GM23248 (cell line): ENCODE results near the gene GCSH. TPM values are rescaled to one million over a fixed set of nuclear protein-coding genes. Genes with fewer than 3 reads are reported as not detected.

ENCODE experiments used
- DNase-seq: peaks from one replicate; pipeline ENCODE4 v3.0.0-alpha.2; 2015
- H2AFZ ChIP-seq: fragments of 200-600 bp; sonication (generic); 2 replicates; pipeline ENCODE4 v1.6.1; 2016; ENCODE audit warnings: antibody characterized with exemption
- H3F3A ChIP-seq: fragments of 200-600 bp; sonication (generic); 2 replicates; pipeline ENCODE4 v1.6.1; 2016; ENCODE audit warnings: mild to moderate bottlenecking, antibody characterized with exemption, mixed run types; ENCODE audit not compliant: insufficient read depth
- H3K27ac ChIP-seq: fragments of 200-600 bp; sonication (generic); 2 replicates; pipeline ENCODE4 v1.5.1; 2016; ENCODE audit warnings: mild to moderate bottlenecking
- H3K27me3 ChIP-seq: fragments of 200-600 bp; sonication (generic); replicated peaks from 2 replicates; pipeline ENCODE4 v1.6.1; 2016; ENCODE audit warnings: mild to moderate bottlenecking; ENCODE audit not compliant: insufficient read depth
- H3K36me3 ChIP-seq: fragments of 200-600 bp; sonication (generic); 2 replicates; pipeline ENCODE4 v1.6.1; 2016; ENCODE audit warnings: low read depth, mild to moderate bottlenecking
- H3K4me1 ChIP-seq: fragments of 200-600 bp; sonication (generic); 2 replicates; pipeline ENCODE4 v1.6.1; 2016; ENCODE audit warnings: mild to moderate bottlenecking; ENCODE audit not compliant: insufficient read depth
- H3K4me2 ChIP-seq: fragments of 200-600 bp; sonication (generic); one replicate; pipeline ENCODE4 v1.6.1; 2016; ENCODE audit warnings: mild to moderate bottlenecking; ENCODE audit not compliant: unreplicated experiment
- H3K4me3 ChIP-seq: fragments of 200-600 bp; sonication (generic); 2 replicates; pipeline ENCODE4 v1.5.1; 2016; ENCODE audit warnings: mild to moderate bottlenecking
- H3K79me2 ChIP-seq: fragments of 200-600 bp; sonication (generic); 2 replicates; pipeline ENCODE4 v1.6.1; 2016; ENCODE audit warnings: mild to moderate bottlenecking; ENCODE audit not compliant: insufficient read depth
- H3K9ac ChIP-seq: fragments of 200-600 bp; sonication (generic); 2 replicates; pipeline ENCODE4 v1.6.1; 2016; ENCODE audit warnings: mild to moderate bottlenecking
- H3K9me2 ChIP-seq: fragments of 200-600 bp; sonication (generic); 2 replicates; pipeline ENCODE4 v1.6.1; 2016; ENCODE audit warnings: mixed run types, mild to moderate bottlenecking, moderate library complexity; ENCODE audit not compliant: insufficient read depth
- H3K9me3 ChIP-seq: fragments of 200-600 bp; sonication (generic); one replicate; pipeline ENCODE4 v1.6.1; 2017; ENCODE audit warnings: low read depth
- H4K20me1 ChIP-seq: fragments of 200-600 bp; sonication (generic); 2 replicates; pipeline ENCODE4 v1.6.0; 2016; ENCODE audit not compliant: insufficient read depth
- EZH2 ChIP-seq: fragments of 200-600 bp; sonication (generic); IDR thresholded peaks from 2 replicates; pipeline ENCODE4 v1.6.1; 2018; ENCODE audit warnings: antibody characterized with exemption, mild to moderate bottlenecking; ENCODE audit not compliant: insufficient read depth, poor library complexity, severe bottlenecking
- EZH2phosphoT487 ChIP-seq: fragments of 200-600 bp; sonication (generic); IDR thresholded peaks from 2 replicates; pipeline ENCODE4 v1.6.1; 2018; ENCODE audit warnings: antibody characterized with exemption, moderate library complexity, mild to moderate bottlenecking, low read depth; ENCODE audit not compliant: insufficient read depth
- WGBS, 2 experiments: methylation state at CpG; one replicate each; pipeline ENCODE4 v1.1.6; 2015 to 2017; ENCODE audit warnings: low lambda C conversion rate in 2 of 2, low coverage in 1 of 2; ENCODE audit errors: missing lambda C conversion rate in 2 of 2; 5-methylcytosine and 5-hydroxymethylcytosine counted together
- in situ Hi-C: fragments of 300-500 bp; cut with MboI; formaldehyde crosslinking; loops from 2 replicates; pipeline ENCODE4 v1.15.0; 2020
- polyA plus RNA-seq: library from polyadenylated mRNA; unstranded; fragments of >200 nt; fragmentation: Nextera tagmentation; extraction: Ambion mirVana; gene quantifications from 2 replicates; pipeline ENCODE4 v1.2.1, GENCODE V29; 2016
- total RNA-seq: library from RNA; depleted of rRNA; stranded (reverse); fragments of >200 nt; shearing (Covaris generic); gene quantifications from 2 replicates; pipeline ENCODE4 v1.2.3, GENCODE V29; 2014

GCSH gene
- total and polyA plus RNA-seq, 2 experiments from 2014 or later = 26.3 to 57.0 TPM

DNA sequence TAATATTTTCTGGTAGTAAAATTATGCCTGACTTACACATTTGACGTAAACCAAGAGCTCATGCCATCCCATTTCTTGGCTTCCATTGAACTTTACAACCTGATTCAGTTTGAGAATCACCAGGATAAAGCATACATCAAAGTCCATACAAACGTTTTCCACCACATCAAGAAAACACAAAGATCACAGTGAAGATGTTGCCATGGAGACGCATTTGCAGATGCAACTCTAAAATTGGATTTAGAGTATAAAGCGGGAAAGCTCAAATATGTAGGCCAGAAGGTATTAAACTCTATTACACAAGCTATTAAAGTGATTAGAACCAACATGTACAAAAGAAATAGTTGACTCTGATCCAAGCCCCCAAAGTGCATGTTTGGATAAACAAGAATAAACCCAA is 29.5 kb downstream of the GCSH start:
- Histone ChIP-seq H3K27me3 (no peaks in the 10 kb centered on the region), H3F3A (no peaks in the 10 kb centered on the region), H3K9me3 (no peaks in the 10 kb centered on the region), H3K4me1 (no peaks in the 10 kb centered on the region), H3K27ac (no peak overlapping the region), H3K9ac (no peak overlapping the region), H3K36me3 (no peaks in the 10 kb centered on the region), H3K4me2 (no peak overlapping the region), H4K20me1 (no peaks in the 10 kb centered on the region), H2AFZ (no peak overlapping the region), H3K9me2 (no peaks in the 10 kb centered on the region), H3K79me2 (no peaks in the 10 kb centered on the region), H3K4me3 (no peak overlapping the region)
- in situ Hi-C loops = no loop called here
- TF ChIP-seq EZH2 = no peak
- no peak for TF ChIP-seq EZH2phosphoT487
- DNase-seq = no peak
- 67 to 74% methylated on average over 4 of the region's 4 CpGs for WGBS, 2 experiments

DNA sequence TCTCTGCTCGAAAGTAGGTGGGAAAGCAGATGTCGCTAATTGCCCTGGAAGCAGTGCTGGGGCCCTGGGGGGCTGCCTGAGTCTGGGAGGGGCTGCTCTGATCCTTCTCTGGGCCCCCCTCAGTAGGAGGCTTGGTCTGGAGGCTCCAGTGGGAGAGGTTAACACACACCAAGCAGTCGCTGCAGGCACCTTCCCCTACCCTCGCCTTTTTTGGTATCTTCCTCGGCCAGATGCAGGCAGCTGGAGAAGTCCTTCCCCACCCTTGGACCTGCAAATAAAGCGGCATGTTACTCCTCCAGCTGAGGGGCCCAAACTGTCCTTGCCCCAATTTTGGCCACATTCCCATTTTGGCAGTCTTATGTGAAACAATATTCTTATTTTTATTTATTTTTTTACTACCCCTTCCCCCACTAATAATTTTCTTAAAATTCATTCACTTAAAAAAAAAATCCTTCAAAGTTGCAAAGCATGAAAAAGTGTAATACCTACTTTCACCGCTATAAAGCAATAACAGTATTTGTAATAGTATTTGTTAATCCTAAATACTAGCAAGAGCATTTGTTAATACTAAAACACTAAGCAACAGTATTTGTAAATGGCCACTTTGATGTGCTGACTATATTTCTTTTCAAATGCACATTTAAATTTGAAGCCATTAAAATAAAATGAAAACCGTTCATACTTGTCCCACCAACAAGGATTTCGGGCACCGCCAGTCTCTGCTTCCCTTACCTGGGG is 34.2 kb downstream of the GCSH start:
- Histone ChIP-seq H3F3A (no peaks in the 10 kb centered on the region), H3K79me2 (no peaks in the 10 kb centered on the region), H3K4me1 (no peaks in the 10 kb centered on the region), H2AFZ (no peak overlapping the region), H3K4me2 (no peak overlapping the region), H3K4me3 (no peak overlapping the region), H3K9me3 (no peaks in the 10 kb centered on the region), H3K27ac (no peak overlapping the region), H3K9ac (no peak overlapping the region), H3K27me3 (no peaks in the 10 kb centered on the region), H3K9me2 (no peaks in the 10 kb centered on the region), H4K20me1 (no peaks in the 10 kb centered on the region), H3K36me3 (no peaks in the 10 kb centered on the region)
- 83 to 84% methylated on average over 10 of the region's 10 CpGs for WGBS, 2 experiments
- DNase-seq = no peak
- no peak for TF ChIP-seq EZH2phosphoT487
- in situ Hi-C loops = no loop called here

DNA sequence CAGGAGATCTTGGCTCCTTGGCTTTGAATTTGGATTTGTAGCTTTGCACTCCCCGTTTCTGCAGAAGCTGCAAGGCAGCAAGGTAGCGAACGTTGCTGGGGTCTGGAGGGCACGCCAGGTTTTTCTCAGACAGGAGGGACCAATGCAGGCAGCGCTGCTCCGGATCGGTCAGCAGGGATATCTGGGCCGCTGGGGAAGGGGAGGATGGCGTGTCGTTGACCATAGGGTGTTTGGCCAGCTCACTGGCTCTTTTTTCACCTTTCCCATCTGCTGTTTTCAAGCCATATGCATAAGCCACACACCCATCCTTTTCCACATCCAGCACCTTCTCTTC is 34.9 kb downstream of the GCSH start:
- H3K27ac ChIP-seq = no peak overlapping the region
- in situ Hi-C loops = no loop called here
- no peak overlapping the region for H3K4me3 ChIP-seq
- no peaks in the 10 kb centered on the region for H3F3A ChIP-seq
- H3K9me3 ChIP-seq = no peaks in the 10 kb centered on the region
- no peaks in the 10 kb centered on the region for H3K27me3 ChIP-seq
- H3K79me2 ChIP-seq = no peaks in the 10 kb centered on the region
- TF ChIP-seq EZH2 (no peak), EZH2phosphoT487 (no peak)
- H2AFZ ChIP-seq = no peak overlapping the region
- no peak overlapping the region for H3K4me2 ChIP-seq
- H4K20me1 ChIP-seq = no peaks in the 10 kb centered on the region
- no peak overlapping the region for H3K9ac ChIP-seq
- no peaks in the 10 kb centered on the region for H3K36me3 ChIP-seq
- H3K4me1 ChIP-seq = no peaks in the 10 kb centered on the region
- no peak for DNase-seq
- 86 to 88% methylated on average over 10 of the region's 10 CpGs for WGBS, 2 experiments
- H3K9me2 ChIP-seq = no peaks in the 10 kb centered on the region

DNA sequence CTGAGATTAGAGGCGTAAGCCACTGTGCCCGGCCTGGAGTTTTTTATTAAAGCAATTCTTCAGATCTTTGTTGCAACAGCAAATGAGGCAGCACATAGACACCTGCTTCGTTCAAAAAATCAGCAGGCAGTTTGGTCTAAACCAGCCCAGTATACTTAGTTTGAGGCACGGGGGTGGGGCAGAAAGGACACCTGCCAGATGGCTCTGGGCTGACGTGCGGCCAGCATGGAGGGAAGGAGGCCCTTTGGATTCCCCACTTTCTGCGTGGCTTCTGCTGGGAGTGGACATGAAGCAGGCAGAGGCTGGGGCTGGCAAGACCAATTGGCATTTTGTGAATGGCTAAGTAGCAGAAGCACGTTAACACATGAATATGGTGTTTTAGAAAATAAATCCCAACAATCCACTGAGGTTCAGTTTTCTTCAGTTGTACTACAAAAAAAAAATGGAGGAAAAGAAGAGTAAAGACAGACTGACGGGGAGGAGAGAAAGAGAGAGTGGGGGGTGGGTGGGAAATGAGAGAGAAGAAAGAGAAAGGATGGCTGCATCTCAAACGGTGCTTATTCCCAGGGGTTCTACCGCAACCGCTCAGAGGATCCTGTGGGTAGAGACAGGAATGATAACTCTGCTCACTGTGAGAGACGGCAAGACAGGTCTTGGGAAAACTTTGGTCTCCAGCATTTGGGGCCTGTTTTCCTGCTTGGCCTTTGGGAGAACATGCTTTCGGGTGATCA is 35.5 kb downstream of the GCSH start:
- no peaks in the 10 kb centered on the region for H3K36me3 ChIP-seq
- no peak for TF ChIP-seq EZH2
- TF ChIP-seq EZH2phosphoT487 = no peak
- H3K4me2 ChIP-seq = no peak overlapping the region
- H3K27ac ChIP-seq = no peak overlapping the region
- in situ Hi-C loops = no loop called here
- no peaks in the 10 kb centered on the region for H3K79me2 ChIP-seq
- H3K27me3 ChIP-seq = no peaks in the 10 kb centered on the region
- H3F3A ChIP-seq = no peaks in the 10 kb centered on the region
- WGBS, 2 experiments = 75 to 79% methylated on average over 14 of the region's 14 CpGs
- H3K9me3 ChIP-seq = no peaks in the 10 kb centered on the region
- H3K4me3 ChIP-seq = no peak overlapping the region
- no peak overlapping the region for H2AFZ ChIP-seq
- no peaks in the 10 kb centered on the region for H3K9me2 ChIP-seq
- no peak for DNase-seq
- no peaks in the 10 kb centered on the region for H4K20me1 ChIP-seq
- no peak overlapping the region for H3K9ac ChIP-seq
- no peaks in the 10 kb centered on the region for H3K4me1 ChIP-seq
